Cardiac muscle cell (in vitro differentiated cells and primary cell): Measurements from ENCODE around the gene ASCL5. TPM values are rescaled to one million over a fixed set of nuclear protein-coding genes. Genes with fewer than 3 reads are reported as not detected.

Experiments
- DNase-seq, 2 donors: peaks; one replicate each; pipeline versions ENCODE4 v3.0.0 to v3.0.0-alpha.2; 2010 to 2017; ENCODE audit warnings: low read depth in 1 of 2, low spot score in 1 of 2
- H3K27ac ChIP-seq: fragments of 200-600 bp; sonication (generic); 2 replicates; pipeline ENCODE4 v1.5.1; 2016
- H3K27me3 ChIP-seq: fragments of 200-600 bp; sonication (generic); 2 replicates; pipeline ENCODE4 v1.6.0; 2016; ENCODE audit warnings: control low read depth
- H3K36me3 ChIP-seq: fragments of 200-600 bp; sonication (generic); 2 replicates; pipeline ENCODE4 v1.5.1; 2016; ENCODE audit warnings: control low read depth
- H3K4me1 ChIP-seq: fragments of 200-600 bp; sonication (generic); 2 replicates; pipeline ENCODE4 v1.8.1; 2017; ENCODE audit warnings: low read depth, mild to moderate bottlenecking, mixed run types
- H3K4me3 ChIP-seq: fragments of 200-600 bp; sonication (generic); 2 replicates; pipeline ENCODE4 v1.5.1; 2016; ENCODE audit warnings: mild to moderate bottlenecking
- H3K9me3 ChIP-seq: fragments of 200-600 bp; sonication (generic); 2 replicates; pipeline ENCODE4 v1.5.1; 2017; ENCODE audit warnings: low read depth, mild to moderate bottlenecking, control low read depth
- polyA plus RNA-seq: library from polyadenylated mRNA; unstranded; fragments of >200 nt; fragmentation: Nextera tagmentation; extraction: Ambion mirVana; gene quantifications from 2 replicates; pipeline ENCODE4 v1.2.1, GENCODE V29; 2016
- total RNA-seq: library from RNA; depleted of rRNA; stranded (reverse); fragments of >200 nt; gene quantifications from 2 replicates; pipeline ENCODE4 v1.2.3, GENCODE V29; 2016
- TF ChIP-seq, protein P1 (sequence below): IDR thresholded peaks from 2 replicates; pipeline ENCODE4 v1.5.1; 2012; ENCODE audit warnings: low read depth, mild to moderate bottlenecking, low read length

ASCL5 gene
- total and polyA plus RNA-seq, 2 experiments from 2014 or later = 0.18 TPM; not detected in 1

DNA sequence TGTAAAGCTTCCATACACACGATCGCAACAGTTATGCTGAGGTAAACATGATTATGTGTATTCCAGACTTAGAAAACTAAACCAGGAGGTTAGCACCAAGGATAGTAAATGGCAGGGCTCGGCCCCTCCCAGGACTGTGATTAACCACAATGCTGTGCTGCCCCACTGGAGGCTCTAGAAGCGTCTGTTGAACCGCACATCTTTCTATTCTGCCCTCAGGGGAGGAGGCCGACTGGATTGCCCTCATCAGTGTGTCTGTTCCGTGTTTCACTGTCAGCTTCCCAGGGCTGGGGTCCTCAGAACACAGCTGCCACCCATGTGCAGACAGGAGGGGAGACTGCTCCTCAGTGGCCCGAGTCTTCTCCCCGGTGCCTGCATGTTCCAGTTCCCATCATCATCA lies 12.8 kb upstream of the ASCL5 start:
- H3K4me3 ChIP-seq = no peak overlapping the region
- no peaks in the 10 kb centered on the region for H3K27me3 ChIP-seq
- H3K9me3 ChIP-seq = no peaks in the 10 kb centered on the region
- peaks cover 6% of the 10 kb centered on the region for H3K4me1 ChIP-seq
- H3K27ac ChIP-seq = no peak overlapping the region
- peaks cover 29% of the 10 kb centered on the region for H3K36me3 ChIP-seq
- no peak for DNase-seq
- TF ChIP-seq, protein P1, sequence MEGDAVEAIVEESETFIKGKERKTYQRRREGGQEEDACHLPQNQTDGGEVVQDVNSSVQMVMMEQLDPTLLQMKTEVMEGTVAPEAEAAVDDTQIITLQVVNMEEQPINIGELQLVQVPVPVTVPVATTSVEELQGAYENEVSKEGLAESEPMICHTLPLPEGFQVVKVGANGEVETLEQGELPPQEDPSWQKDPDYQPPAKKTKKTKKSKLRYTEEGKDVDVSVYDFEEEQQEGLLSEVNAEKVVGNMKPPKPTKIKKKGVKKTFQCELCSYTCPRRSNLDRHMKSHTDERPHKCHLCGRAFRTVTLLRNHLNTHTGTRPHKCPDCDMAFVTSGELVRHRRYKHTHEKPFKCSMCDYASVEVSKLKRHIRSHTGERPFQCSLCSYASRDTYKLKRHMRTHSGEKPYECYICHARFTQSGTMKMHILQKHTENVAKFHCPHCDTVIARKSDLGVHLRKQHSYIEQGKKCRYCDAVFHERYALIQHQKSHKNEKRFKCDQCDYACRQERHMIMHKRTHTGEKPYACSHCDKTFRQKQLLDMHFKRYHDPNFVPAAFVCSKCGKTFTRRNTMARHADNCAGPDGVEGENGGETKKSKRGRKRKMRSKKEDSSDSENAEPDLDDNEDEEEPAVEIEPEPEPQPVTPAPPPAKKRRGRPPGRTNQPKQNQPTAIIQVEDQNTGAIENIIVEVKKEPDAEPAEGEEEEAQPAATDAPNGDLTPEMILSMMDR = no peak

DNA sequence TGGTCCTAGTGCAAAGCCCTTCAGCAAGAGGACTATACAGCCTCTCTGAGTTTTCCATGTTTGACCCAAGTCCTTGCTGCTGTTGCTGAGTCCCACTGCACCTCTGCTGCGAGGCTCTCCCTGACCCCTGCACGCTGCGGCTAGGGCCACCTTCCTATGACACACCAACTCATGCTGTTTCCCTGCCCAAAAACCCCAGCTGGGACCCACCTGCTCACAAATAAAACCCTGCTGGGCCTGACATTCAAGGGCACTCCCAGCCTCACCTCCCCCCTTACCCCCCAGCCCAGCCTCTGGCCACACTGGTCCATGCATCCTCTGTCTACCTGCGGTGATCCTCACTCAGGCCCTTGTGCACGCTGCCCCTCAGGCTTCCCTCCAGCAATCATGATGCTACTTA lies 12.3 kb upstream of the ASCL5 start:
- Histone ChIP-seq H3K36me3 (peaks cover 25% of the 10 kb centered on the region), H3K4me1 (peaks cover 6% of the 10 kb centered on the region), H3K9me3 (no peaks in the 10 kb centered on the region), H3K27me3 (no peaks in the 10 kb centered on the region), H3K4me3 (no peak overlapping the region), H3K27ac (no peak overlapping the region)
- TF ChIP-seq, protein P1 = no peak
- no peak for DNase-seq

- no peak overlapping the region for H3K27ac ChIP-seq
- DNase-seq = peak in 1 of 2 donors; percentile 9
- no peaks in the 10 kb centered on the region for H3K9me3 ChIP-seq
- TF ChIP-seq, protein P1 = no peak
- no peaks in the 10 kb centered on the region for H3K27me3 ChIP-seq
- H3K36me3 ChIP-seq = peaks cover 18% of the 10 kb centered on the region
- no peak overlapping the region for H3K4me3 ChIP-seq
- peaks cover 6% of the 10 kb centered on the region for H3K4me1 ChIP-seq
These were observed 11.4 kb upstream of the ASCL5 start for GRCh38 chr1:201138311-201138840.

DNA sequence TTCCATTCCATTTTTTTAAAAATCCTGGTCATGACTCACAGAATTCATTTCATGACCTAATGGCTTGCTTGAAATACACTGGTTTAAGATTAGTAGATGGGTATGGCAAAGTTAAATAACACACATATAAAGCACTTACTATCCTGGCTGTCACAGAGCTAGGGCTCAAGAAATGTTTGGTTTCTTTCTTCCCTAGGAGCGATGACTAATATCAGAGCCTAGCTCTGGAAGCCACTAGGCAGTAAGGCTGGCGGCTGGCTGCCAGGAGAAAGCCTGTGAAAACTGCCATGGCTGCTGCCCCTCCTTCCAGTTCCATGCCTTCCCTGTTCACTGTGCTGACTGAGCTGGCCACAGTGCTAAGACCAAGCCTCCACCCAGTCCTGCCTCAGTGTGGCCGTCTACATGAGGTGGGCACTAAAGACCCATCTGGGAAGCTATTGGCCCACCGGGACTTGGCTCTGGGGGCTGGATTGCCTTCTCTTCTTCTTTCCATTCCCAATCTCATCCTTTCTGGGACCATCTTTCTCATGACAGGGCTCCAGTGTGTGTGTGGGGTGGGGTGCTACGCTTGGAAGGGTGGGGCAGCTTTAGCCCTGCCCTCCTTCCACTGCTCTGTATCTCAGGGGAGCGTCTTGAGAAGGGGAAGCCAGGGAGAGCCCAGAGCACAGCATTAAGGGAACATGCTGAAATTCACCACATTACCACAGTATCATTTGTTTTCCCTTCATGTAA lies 10.8 kb upstream of the ASCL5 start:
- peak in 1 of 2 donors; percentile 89 for DNase-seq
- H3K4me3 ChIP-seq = no peak overlapping the region
- H3K27me3 ChIP-seq = no peaks in the 10 kb centered on the region
- peaks cover 11% of the 10 kb centered on the region for H3K36me3 ChIP-seq
- peaks cover 6% of the 10 kb centered on the region for H3K4me1 ChIP-seq
- H3K27ac ChIP-seq = no peak overlapping the region
- TF ChIP-seq, protein P1 = no peak
- no peaks in the 10 kb centered on the region for H3K9me3 ChIP-seq

DNA sequence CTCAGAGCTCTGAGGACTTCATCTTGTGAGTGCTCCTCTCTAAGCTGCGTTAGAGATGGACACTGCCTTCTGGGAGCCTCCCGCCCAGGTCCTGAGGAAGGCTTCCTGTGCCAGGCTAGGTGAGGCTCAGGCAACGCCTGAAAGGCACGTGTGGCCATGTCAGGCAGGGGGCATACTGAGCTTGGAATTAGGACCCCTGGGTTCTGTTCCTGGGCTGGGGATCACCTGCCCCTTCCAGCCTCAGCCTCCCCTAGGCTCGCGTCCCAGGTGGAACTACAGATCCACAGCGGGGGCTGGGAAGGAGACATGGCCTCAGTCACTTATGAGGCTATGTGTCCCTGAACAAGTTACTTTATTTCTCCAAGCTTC lies 10.0 kb upstream of the ASCL5 start:
- Histone ChIP-seq H3K36me3 (peaks cover 9% of the 10 kb centered on the region), H3K4me3 (no peak overlapping the region), H3K9me3 (no peaks in the 10 kb centered on the region), H3K4me1 (peaks cover 6% of the 10 kb centered on the region), H3K27me3 (no peaks in the 10 kb centered on the region), H3K27ac (no peak overlapping the region)
- no peak for DNase-seq
- TF ChIP-seq, protein P1 = no peak
